Measurements from ENCODE around the gene HEXIM1. TPM values are rescaled to one million over a fixed set of nuclear protein-coding genes. Genes with fewer than 3 reads are reported as not detected.

HEXIM1 gene
- total and polyA plus RNA-seq, 11 donors, result 11.9 to 28.7 (median 21.6) TPM

GRCh38 chr17:45197555-45198334 is 49.5 kb downstream of the HEXIM1 start:
- peak overlapping the region in 10 of 12 donors; percentile 32 to 74 (median 53) for H3K27ac ChIP-seq
- no peaks in the 10 kb centered on the region for H3K9me3 ChIP-seq
- no peaks in the 10 kb centered on the region for H3K36me3 ChIP-seq
- H3K4me1 ChIP-seq, result peaks cover 0 to 18% (median 6%) of the 10 kb centered on the region in 12 donors
- peak; percentile 97 to 100 (median 99) for TF ChIP-seq CTCF (IDR thresholded peaks at IDR 0.05)
- TF ChIP-seq POLR2A (IDR thresholded peaks at IDR 0.05), result no peak
- ATAC-seq (peak; percentile 96 to 99 (median 96)), DNase-seq (peak; percentile 88 to 97 (median 93))
- intact Hi-C loops (cut with DNase I), result loop anchor here (1.0 to 10.0 kb wide), 7 partner anchors 35 to 283 kb away; partner anchors contain the start of genes ACBD4 (in 10 of the 10), GFAP (in 4 of the 10), HEXIM2 (in 2 of the 10) and HEXIM1 (in 1 of the 10)
- peak overlapping the region in 1 of 12 donors; percentile 21 for H3K4me3 ChIP-seq
- no peaks in the 10 kb centered on the region for H3K27me3 ChIP-seq
- 1 to 2% (median 1%) methylated on average over 14 to 16 of the region's 16 CpGs for WGBS, 4 donors

GRCh38 chr17:45200701-45201100 is 52.4 kb downstream of the HEXIM1 start:
- Histone ChIP-seq H3K4me3 (no peak overlapping the region), H3K36me3 (no peaks in the 10 kb centered on the region), H3K9me3 (no peaks in the 10 kb centered on the region), H3K4me1 (peaks cover 0 to 18% (median 6%) of the 10 kb centered on the region in 12 donors), H3K27me3 (no peaks in the 10 kb centered on the region), H3K27ac (peak overlapping the region in 3 of 12 donors; percentile 4 to 30 (median 12))
- peak in 3 of 4 donors; percentile 6 to 68 (median 60) for ATAC-seq
- 66 to 77% (median 70%) methylated on average over 9 of the region's 9 CpGs for WGBS, 4 donors
- peak in 3 of 5 donors; percentile 21 to 69 (median 54) for DNase-seq
- intact Hi-C loops (cut with DNase I), result no loop called here
- no peak for TF ChIP-seq POLR2A (IDR thresholded peaks at IDR 0.05)
- TF ChIP-seq CTCF (IDR thresholded peaks at IDR 0.05), result no peak

GRCh38 chr17:45201457-45201856 is 53.2 kb downstream of the HEXIM1 start:
- H3K27ac ChIP-seq, result peak overlapping the region in 7 of 12 donors; percentile 4 to 53 (median 25)
- intact Hi-C loops (cut with DNase I), result no loop called here
- WGBS, 4 donors, result 95 to 100% (median 98%) methylated on average over 4 of the region's 4 CpGs

More at GRCh38 chr17:45201457-45201856, 53.2 kb downstream of the HEXIM1 start:
- Histone ChIP-seq H3K27me3 (no peaks in the 10 kb centered on the region), H3K9me3 (no peaks in the 10 kb centered on the region), H3K36me3 (no peaks in the 10 kb centered on the region), H3K4me1 (peaks cover 0 to 18% (median 6%) of the 10 kb centered on the region in 12 donors), H3K4me3 (no peak overlapping the region)
- no peak for DNase-seq
- TF ChIP-seq CTCF (IDR thresholded peaks at IDR 0.05) (no peak), POLR2A (IDR thresholded peaks at IDR 0.05) (no peak)
- no peak for ATAC-seq

Small RNA genes lying within 50 kb of the gene (microRNA-seq; reads per million reads assigned to microRNA genes)
- gene MIR6784, result 0 to 0.62 (median 0.26) reads per million in 4 donors

Other genes with a start within 250 kb of the HEXIM1 start
- 100 to 1,000 TPM in 1 of 9 donors, 10 to 100 TPM in 8; 37.1 to 106 (median 65.0) TPM for gene EFTUD2, start 249.0 kb upstream of the HEXIM1 start, total RNA-seq
- 10 to 100 TPM; 21.3 to 71.7 TPM for gene EFTUD2, start 249.0 kb upstream of the HEXIM1 start, polyA plus RNA-seq
- gene GFAP, start 233.0 kb upstream of the HEXIM1 start, total RNA-seq, result 10 to 100 TPM in 1 of 9 donors, 1 to 10 TPM in 7, under 1 TPM in 1; 0.94 to 12.4 (median 5.8) TPM
- gene GFAP, start 233.0 kb upstream of the HEXIM1 start, polyA plus RNA-seq, result 1 to 10 TPM; 3.7 to 6.9 TPM
- 1 to 10 TPM in 1 of 9 donors, under 1 TPM in 7, not detected in 1; 0.06 to 5.4 (median 0.44) TPM for gene KIF18B, start 200.7 kb upstream of the HEXIM1 start, total RNA-seq
- gene KIF18B, start 200.7 kb upstream of the HEXIM1 start, polyA plus RNA-seq, result under 1 TPM; 0.12 to 0.19 TPM
- 1 to 10 TPM in 6 of 9 donors, under 1 TPM in 3; 0.66 to 5.8 (median 1.4) TPM for gene C1QL1, start 180.2 kb upstream of the HEXIM1 start, total RNA-seq
- 1 to 10 TPM; 1.4 to 5.1 TPM for gene C1QL1, start 180.2 kb upstream of the HEXIM1 start, polyA plus RNA-seq
- 10 to 100 TPM; 24.7 to 60.9 (median 33.9) TPM for gene DCAKD, start 96.8 kb upstream of the HEXIM1 start, total RNA-seq
- gene DCAKD, start 96.8 kb upstream of the HEXIM1 start, polyA plus RNA-seq, result 10 to 100 TPM; 15.3 to 24.8 TPM
- 100 to 1,000 TPM in 2 of 9 donors, 10 to 100 TPM in 7; 61.0 to 114 (median 70.8) TPM for gene NMT1, start 87.2 kb upstream of the HEXIM1 start, total RNA-seq
- 10 to 100 TPM; 36.8 to 52.7 TPM for gene NMT1, start 87.2 kb upstream of the HEXIM1 start, polyA plus RNA-seq
- gene PLCD3, start 16.0 kb upstream of the HEXIM1 start, total RNA-seq, result 100 to 1,000 TPM; 102 to 207 (median 123) TPM
- 100 to 1,000 TPM in 1 of 2 donors, 10 to 100 TPM in 1; 92.8 to 105 TPM for gene PLCD3, start 16.0 kb upstream of the HEXIM1 start, polyA plus RNA-seq
- gene ACBD4, start 12.8 kb upstream of the HEXIM1 start, total RNA-seq, result 1 to 10 TPM; 4.1 to 9.8 (median 6.3) TPM
- 1 to 10 TPM; 3.3 to 8.8 TPM for gene ACBD4, start 12.8 kb upstream of the HEXIM1 start, polyA plus RNA-seq
- 1 to 10 TPM; 3.9 to 7.5 (median 5.7) TPM for gene HEXIM2, start 13.4 kb downstream of the HEXIM1 start, total RNA-seq
- gene HEXIM2, start 13.4 kb downstream of the HEXIM1 start, polyA plus RNA-seq, result 1 to 10 TPM; 3.4 to 6.4 TPM
- 10 to 100 TPM in 5 of 9 donors, 1 to 10 TPM in 4; 6.4 to 52.8 (median 10.3) TPM for gene FMNL1, start 73.4 kb downstream of the HEXIM1 start, total RNA-seq
- gene FMNL1, start 73.4 kb downstream of the HEXIM1 start, polyA plus RNA-seq, result 1 to 10 TPM; 5.4 to 7.8 TPM
- not detected for gene SPATA32, start 113.6 kb downstream of the HEXIM1 start, total RNA-seq
- gene SPATA32, start 113.6 kb downstream of the HEXIM1 start, polyA plus RNA-seq, result not detected
- gene MAP3K14, start 168.5 kb downstream of the HEXIM1 start, total RNA-seq, result 10 to 100 TPM in 8 of 9 donors, 1 to 10 TPM in 1; 9.9 to 21.9 (median 12.7) TPM
- 10 to 100 TPM in 1 of 2 donors, 1 to 10 TPM in 1; 9.0 to 11.2 TPM for gene MAP3K14, start 168.5 kb downstream of the HEXIM1 start, polyA plus RNA-seq

Data from heart left ventricle (tissue), 16 donors.